K562 (cell line): ENCODE measurements around the gene APBB2.

Experiments
- ATF7 ChIP-seq: fragments of 450-650 bp; IDR thresholded peaks from 2 replicates; pipeline ENCODE4 v1.7.1; 2014; ENCODE audit warnings: mild to moderate bottlenecking, moderate library complexity
- NR1H2 ChIP-seq: sonication (generic); formaldehyde crosslinking; IDR thresholded peaks from 2 replicates; pipeline ENCODE4 v1.4.0; 2020; ENCODE audit warnings: mild to moderate bottlenecking, missing genetic modification reagents
- PHF21A ChIP-seq: fragments of 450-650 bp; IDR thresholded peaks from 2 replicates; pipeline ENCODE4 v1.6.1; 2017; ENCODE audit warnings: low read depth, borderline replicate concordance
- SIN3A ChIP-seq, 2 experiments: fragments of 150-350 bp in 1 of 2; IDR thresholded peaks; 2 replicates each; pipeline ENCODE4 v1.6.1; 2011 to 2016; ENCODE audit warnings: borderline replicate concordance in 2 of 2, low read depth in 2 of 2, low read length in 2 of 2, mild to moderate bottlenecking in 2 of 2, moderate library complexity in 2 of 2; ENCODE audit not compliant: control insufficient read depth in 1 of 2
- TCFL5 ChIP-seq: fragments of 250-450 bp; sonication (Bioruptor Pico); conservative IDR thresholded peaks from 2 replicates; pipeline ENCODE4 v1.6.1; 2021; ENCODE audit warnings: mild to moderate bottlenecking, moderate library complexity, matching md5 sums
- ZNF384 ChIP-seq: IDR thresholded peaks from 2 replicates; pipeline ENCODE4 v1.6.1; 2012; ENCODE audit warnings: low read depth, low read length, improper control_type of control experiment
- TF ChIP-seq, protein P1 (sequence below): sonication (generic); formaldehyde crosslinking; IDR thresholded peaks from 2 replicates; pipeline ENCODE4 v1.4.0; 2020; ENCODE audit warnings: mild to moderate bottlenecking, missing genetic modification reagents

DNA sequence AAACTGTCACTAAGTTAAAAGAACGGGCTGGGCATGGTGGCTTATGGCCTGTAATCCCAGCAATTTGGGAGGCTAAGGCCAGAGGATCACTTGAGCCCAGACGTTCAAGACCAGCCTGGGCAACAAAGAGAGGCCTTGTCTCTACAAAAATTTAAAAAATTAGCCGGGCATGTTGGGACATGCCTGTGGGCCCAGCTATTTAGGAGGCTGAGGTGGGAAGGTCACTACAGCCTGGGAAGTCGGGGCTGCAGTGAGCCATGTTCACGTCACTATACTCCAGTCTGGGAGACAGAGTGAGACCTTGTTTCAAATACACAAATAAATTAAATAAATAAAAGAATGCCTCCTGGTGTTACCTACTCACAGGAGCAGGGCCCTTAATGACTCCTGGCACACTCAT lies 69.5 kb downstream of the APBB2 start:
- TF ChIP-seq TCFL5, result no peak
- TF ChIP-seq, protein P1, sequence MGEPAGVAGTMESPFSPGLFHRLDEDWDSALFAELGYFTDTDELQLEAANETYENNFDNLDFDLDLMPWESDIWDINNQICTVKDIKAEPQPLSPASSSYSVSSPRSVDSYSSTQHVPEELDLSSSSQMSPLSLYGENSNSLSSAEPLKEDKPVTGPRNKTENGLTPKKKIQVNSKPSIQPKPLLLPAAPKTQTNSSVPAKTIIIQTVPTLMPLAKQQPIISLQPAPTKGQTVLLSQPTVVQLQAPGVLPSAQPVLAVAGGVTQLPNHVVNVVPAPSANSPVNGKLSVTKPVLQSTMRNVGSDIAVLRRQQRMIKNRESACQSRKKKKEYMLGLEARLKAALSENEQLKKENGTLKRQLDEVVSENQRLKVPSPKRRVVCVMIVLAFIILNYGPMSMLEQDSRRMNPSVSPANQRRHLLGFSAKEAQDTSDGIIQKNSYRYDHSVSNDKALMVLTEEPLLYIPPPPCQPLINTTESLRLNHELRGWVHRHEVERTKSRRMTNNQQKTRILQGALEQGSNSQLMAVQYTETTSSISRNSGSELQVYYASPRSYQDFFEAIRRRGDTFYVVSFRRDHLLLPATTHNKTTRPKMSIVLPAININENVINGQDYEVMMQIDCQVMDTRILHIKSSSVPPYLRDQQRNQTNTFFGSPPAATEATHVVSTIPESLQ (CRISPR knock-in tag), result no peak
- TF ChIP-seq SIN3A (IDR thresholded peaks at IDR 0.05; ENCODE audit: borderline replicate concordance in 2 of 2, control insufficient read depth in 1 of 2, low read depth in 2 of 2, low read length in 2 of 2), result no peak
- TF ChIP-seq ZNF384, result no peak
- TF ChIP-seq ATF7, result no peak
- TF ChIP-seq PHF21A, result no peak
- TF ChIP-seq NR1H2 (CRISPR knock-in tag), result no peak
